H9 (cell line): ENCODE results near the gene TTC31. TPM values are rescaled to one million over a fixed set of nuclear protein-coding genes. Genes with fewer than 3 reads are reported as not detected.

ENCODE experiments used
- DNase-seq: peaks from one replicate; pipeline ENCODE4 v3.0.0-alpha.2; 2017
- H2AFZ ChIP-seq: one replicate; pipeline ENCODE4 v1.6.1; 2013; ENCODE audit warnings: mild to moderate bottlenecking, low read length, control low read depth, moderate library complexity
- H2AK5ac ChIP-seq: 2 replicates; pipeline ENCODE4 v1.6.1; 2013; ENCODE audit warnings: low read length, control low read depth, mixed read lengths; ENCODE audit not compliant: insufficient read length
- H2BK120ac ChIP-seq: one replicate; pipeline ENCODE4 v1.6.1; 2013; ENCODE audit warnings: low read depth, mild to moderate bottlenecking, low read length, control low read depth, inconsistent platforms; ENCODE audit not compliant: poor library complexity, severe bottlenecking
- H2BK12ac ChIP-seq: 2 replicates; pipeline ENCODE4 v1.6.1; 2013; ENCODE audit warnings: low read length, control low read depth, mixed read lengths, low read depth; ENCODE audit not compliant: insufficient read length
- H2BK15ac ChIP-seq: 2 replicates; pipeline ENCODE4 v1.6.1; 2013; ENCODE audit warnings: low read depth, low read length, control low read depth
- H2BK20ac ChIP-seq: one replicate; pipeline ENCODE4 v1.6.1; 2013; ENCODE audit warnings: low read depth, mild to moderate bottlenecking, low read length, control low read depth, inconsistent platforms; ENCODE audit not compliant: poor library complexity, severe bottlenecking
- H2BK5ac ChIP-seq: 2 replicates; pipeline ENCODE4 v1.6.1; 2013; ENCODE audit warnings: low read length, control low read depth, mixed read lengths; ENCODE audit not compliant: insufficient read length
- H3K14ac ChIP-seq: 2 replicates; pipeline ENCODE4 v1.6.1; 2013; ENCODE audit warnings: low read length, control low read depth; ENCODE audit not compliant: insufficient read depth
- H3K18ac ChIP-seq: 2 replicates; pipeline ENCODE4 v1.6.1; 2013; ENCODE audit warnings: low read depth, mild to moderate bottlenecking, mixed read lengths, low read length, control low read depth; ENCODE audit not compliant: insufficient read length
- H3K23ac ChIP-seq: 2 replicates; pipeline ENCODE4 v1.6.1; 2013; ENCODE audit warnings: low read length, control low read depth, mixed read lengths, low read depth; ENCODE audit not compliant: insufficient read length
- H3K23me2 ChIP-seq: 2 replicates; pipeline ENCODE4 v1.6.1; 2013; ENCODE audit warnings: low read depth, mild to moderate bottlenecking, mixed read lengths, low read length, control low read depth; ENCODE audit not compliant: insufficient read length, poor library complexity, severe bottlenecking
- H3K27ac ChIP-seq: 2 replicates; pipeline ENCODE4 v1.5.1; 2013; ENCODE audit warnings: low read length, control low read depth, mixed read lengths, low read depth; ENCODE audit not compliant: insufficient read length
- H3K27me3 ChIP-seq: 2 replicates; pipeline ENCODE4 v1.6.1; 2013; ENCODE audit warnings: low read length, control low read depth, inconsistent platforms; ENCODE audit not compliant: insufficient read depth
- H3K4ac ChIP-seq: 2 replicates; pipeline ENCODE4 v1.6.1; 2013; ENCODE audit warnings: low read depth, mild to moderate bottlenecking, control low read depth, inconsistent platforms, low read length, moderate library complexity
- H3K4me1 ChIP-seq: 2 replicates; pipeline ENCODE4 v1.6.1; 2013; ENCODE audit warnings: low read length, control low read depth, inconsistent platforms; ENCODE audit not compliant: insufficient read depth
- H3K4me2 ChIP-seq: 2 replicates; pipeline ENCODE4 v1.6.1; 2013; ENCODE audit warnings: low read length, control low read depth, mixed read lengths; ENCODE audit not compliant: insufficient read length, insufficient read depth
- H3K56ac ChIP-seq: 2 replicates; pipeline ENCODE4 v1.6.1; 2013; ENCODE audit warnings: low read depth, mild to moderate bottlenecking, mixed read lengths, low read length, control low read depth; ENCODE audit not compliant: insufficient read length
- H3K79me1 ChIP-seq: 2 replicates; pipeline ENCODE4 v1.6.1; 2013; ENCODE audit warnings: low read depth, mild to moderate bottlenecking, moderate library complexity, low read length, control low read depth, inconsistent platforms; ENCODE audit not compliant: insufficient read depth, poor library complexity, severe bottlenecking
- H3K79me2 ChIP-seq: 2 replicates; pipeline ENCODE4 v1.6.1; 2013; ENCODE audit warnings: low read length, control low read depth, inconsistent platforms; ENCODE audit not compliant: insufficient read depth
- H3K9ac ChIP-seq: 2 replicates; pipeline ENCODE4 v1.6.1; 2013; ENCODE audit warnings: low read length, control low read depth, mixed read lengths; ENCODE audit not compliant: insufficient read length; ENCODE audit errors: extremely low read depth
- H3K9me3 ChIP-seq: one replicate; pipeline ENCODE4 v1.6.1; 2013; ENCODE audit warnings: low read depth, low read length, inconsistent platforms; ENCODE audit not compliant: control insufficient read depth
- H3T11ph ChIP-seq: one replicate; pipeline ENCODE4 v1.6.1; 2013; ENCODE audit warnings: mild to moderate bottlenecking, low read length, control low read depth, inconsistent platforms
- H4K20me1 ChIP-seq: one replicate; pipeline ENCODE4 v1.6.1; 2013; ENCODE audit not compliant: control insufficient read depth, insufficient read length, insufficient read depth
- H4K5ac ChIP-seq: 2 replicates; pipeline ENCODE4 v1.6.1; 2013; ENCODE audit warnings: low read depth, mild to moderate bottlenecking, mixed read lengths, low read length, control low read depth; ENCODE audit not compliant: insufficient read length
- H4K8ac ChIP-seq: replicated peaks from 2 replicates; pipeline ENCODE4 v1.6.1; 2013; ENCODE audit warnings: low read length, control low read depth, mixed read lengths, low read depth; ENCODE audit not compliant: insufficient read length
- H4K91ac ChIP-seq: 2 replicates; pipeline ENCODE4 v1.6.1; 2013; ENCODE audit warnings: low read depth, mild to moderate bottlenecking, moderate library complexity, mixed read lengths, low read length, control low read depth; ENCODE audit not compliant: insufficient read length
- H3K27ac Mint-ChIP-seq, 3 experiments: 2 replicates in 2 of 3; 3 replicates in 1 of 3; pipeline ENCODE4 v1.8.0; 2020 to 2021; ENCODE audit warnings: mixed read lengths in 3 of 3, mild to moderate bottlenecking in 1 of 3, moderate library complexity in 1 of 3
- H3K27me3 Mint-ChIP-seq: 2 replicates; pipeline ENCODE4 v1.8.0; 2021; ENCODE audit warnings: low read depth, mild to moderate bottlenecking, moderate library complexity, mixed read lengths
- H3K36me3 Mint-ChIP-seq, 3 experiments: 2 replicates in 2 of 3; 3 replicates in 1 of 3; pipeline ENCODE4 v1.8.0; 2020 to 2021; ENCODE audit warnings: low read depth in 3 of 3, mixed read lengths in 3 of 3; ENCODE audit not compliant: insufficient read depth in 1 of 3
- H3K4me1 Mint-ChIP-seq, 2 experiments: 2 replicates each; pipeline ENCODE4 v1.8.0; 2020; ENCODE audit warnings: mixed read lengths in 2 of 2
- H3K4me3 Mint-ChIP-seq, 2 experiments: 2 replicates in 1 of 2; 3 replicates in 1 of 2; pipeline ENCODE4 v1.8.0; 2020 to 2021; ENCODE audit warnings: mild to moderate bottlenecking in 2 of 2, mixed read lengths in 2 of 2, moderate library complexity in 1 of 2
- H3K9me3 Mint-ChIP-seq, 2 experiments: 2 replicates in 1 of 2; 3 replicates in 1 of 2; pipeline ENCODE4 v1.8.0; 2020; ENCODE audit warnings: mild to moderate bottlenecking in 2 of 2, mixed read lengths in 2 of 2, moderate library complexity in 1 of 2
- WGBS: extraction: QIAGEN DNeasy Blood & Tissue Kit; methylation state at CpG from one replicate; pipeline ENCODE4 v1.1.7; 2013; ENCODE audit warnings: missing lambda C conversion rate, low lambda C conversion rate, mixed read lengths; ENCODE audit not compliant: insufficient read length; ENCODE audit errors: extremely low coverage; 5-methylcytosine and 5-hydroxymethylcytosine counted together
- total RNA-seq: library from RNA; stranded (reverse); gene quantifications from 2 replicates; pipeline ENCODE4 v1.2.1, GENCODE V29; 2021
- TF ChIP-seq, protein P1 (sequence below): fragments of 200-600 bp; sonication (generic); conservative IDR thresholded peaks from 3 replicates; pipeline ENCODE4 v1.8.0; 2021; ENCODE audit warnings: antibody characterized with exemption, mild to moderate bottlenecking

Gene TTC31
- total RNA-seq, 1 experiment from 2014 or later, result 33.3 TPM

GRCh38 chr2:74527741-74528140, 44.9 kb downstream of the TTC31 start:
- TF ChIP-seq, protein P1, sequence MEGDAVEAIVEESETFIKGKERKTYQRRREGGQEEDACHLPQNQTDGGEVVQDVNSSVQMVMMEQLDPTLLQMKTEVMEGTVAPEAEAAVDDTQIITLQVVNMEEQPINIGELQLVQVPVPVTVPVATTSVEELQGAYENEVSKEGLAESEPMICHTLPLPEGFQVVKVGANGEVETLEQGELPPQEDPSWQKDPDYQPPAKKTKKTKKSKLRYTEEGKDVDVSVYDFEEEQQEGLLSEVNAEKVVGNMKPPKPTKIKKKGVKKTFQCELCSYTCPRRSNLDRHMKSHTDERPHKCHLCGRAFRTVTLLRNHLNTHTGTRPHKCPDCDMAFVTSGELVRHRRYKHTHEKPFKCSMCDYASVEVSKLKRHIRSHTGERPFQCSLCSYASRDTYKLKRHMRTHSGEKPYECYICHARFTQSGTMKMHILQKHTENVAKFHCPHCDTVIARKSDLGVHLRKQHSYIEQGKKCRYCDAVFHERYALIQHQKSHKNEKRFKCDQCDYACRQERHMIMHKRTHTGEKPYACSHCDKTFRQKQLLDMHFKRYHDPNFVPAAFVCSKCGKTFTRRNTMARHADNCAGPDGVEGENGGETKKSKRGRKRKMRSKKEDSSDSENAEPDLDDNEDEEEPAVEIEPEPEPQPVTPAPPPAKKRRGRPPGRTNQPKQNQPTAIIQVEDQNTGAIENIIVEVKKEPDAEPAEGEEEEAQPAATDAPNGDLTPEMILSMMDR, result no peak
- H3K4me1 Mint-ChIP-seq, result peaks cover 17 to 22% of the 10 kb centered on the region in 2 experiments
- peaks cover 4% of the 10 kb centered on the region for H3K79me1 ChIP-seq
- no peaks in the 10 kb centered on the region for H3K9me3 ChIP-seq
- peaks cover 30 to 49% (median 36%) of the 10 kb centered on the region in 3 experiments for H3K36me3 Mint-ChIP-seq
- no peak overlapping the region for H4K5ac ChIP-seq
- no peak overlapping the region for H3K4me2 ChIP-seq
- no peaks in the 10 kb centered on the region for H4K20me1 ChIP-seq
- no peak overlapping the region for H2BK12ac ChIP-seq
- H3K27me3 ChIP-seq, result peaks cover 3% of the 10 kb centered on the region; the same call in 1 of the 2 replicates
- no peak overlapping the region for H3K14ac ChIP-seq
- H2BK15ac ChIP-seq, result no peak overlapping the region
- no peak for DNase-seq
- no peak overlapping the region for H3K23ac ChIP-seq
- no peak overlapping the region for H3K27ac Mint-ChIP-seq
- H3K56ac ChIP-seq, result no peak overlapping the region
- H4K8ac ChIP-seq, result no peak overlapping the region
- no peak overlapping the region for H2BK120ac ChIP-seq
- peaks cover 11% of the 10 kb centered on the region for H3K27me3 Mint-ChIP-seq
- H3K9ac ChIP-seq, result no peak overlapping the region
- no peak overlapping the region for H3K27ac ChIP-seq
- no peak overlapping the region for H2AFZ ChIP-seq
- H3K4ac ChIP-seq, result no peak overlapping the region
- peaks cover 15% of the 10 kb centered on the region for H3K23me2 ChIP-seq
- H4K91ac ChIP-seq, result no peak overlapping the region
- no CpG with 5 or more reads among the region's 9 CpGs for WGBS
- peak overlapping the region; percentile 98 to 99 for H3K4me3 Mint-ChIP-seq
- peaks cover 4% of the 10 kb centered on the region; the same call in 1 of the 2 replicates for H3K4me1 ChIP-seq
- H2BK20ac ChIP-seq, result no peak overlapping the region
- no peak overlapping the region for H2AK5ac ChIP-seq
- no peak overlapping the region for H3K18ac ChIP-seq
- no peak overlapping the region for H2BK5ac ChIP-seq
- no peaks in the 10 kb centered on the region; a peak in 1 of 5 replicates for H3K9me3 Mint-ChIP-seq
- H3T11ph ChIP-seq, result no peak overlapping the region
- peaks cover 4% of the 10 kb centered on the region; the same call in 1 of the 2 replicates for H3K79me2 ChIP-seq
